HG03575 (cell line): Measurements from ENCODE around the gene APOC3.

ENCODE experiments used
- ATAC-seq: cut with Tn5 transposase; IDR thresholded peaks from one replicate; pipeline ENCODE4 v1.9.1; 2021; ENCODE audit not compliant: unreplicated experiment, insufficient number of reproducible peaks, low FRiP score; ENCODE audit errors: extremely low read depth

APOC3 gene

DNA sequence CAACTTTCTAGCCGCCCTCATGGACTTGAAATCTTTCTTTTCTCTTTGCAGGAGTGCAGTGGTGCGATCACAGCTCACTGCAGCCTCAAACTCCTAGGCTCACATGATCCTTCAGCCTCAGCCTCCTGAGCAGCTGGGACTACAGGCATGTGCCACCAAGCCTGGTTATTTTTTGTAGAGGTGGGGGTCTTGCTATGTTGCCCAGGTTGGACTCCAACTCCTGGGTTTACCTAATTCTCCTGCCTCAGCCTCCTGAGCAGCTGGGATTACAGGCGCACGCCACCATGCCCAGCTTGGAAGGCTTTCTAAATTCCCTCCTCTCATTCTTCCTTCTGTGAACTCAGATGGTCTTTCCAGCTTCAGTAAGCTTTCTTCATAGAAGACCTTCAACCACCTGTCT, 12.4 kb downstream of the APOC3 start:
- no peak for ATAC-seq

GRCh38 chr11:116842909-116843308, 13.2 kb downstream of the APOC3 start:
- no peak for ATAC-seq

DNA sequence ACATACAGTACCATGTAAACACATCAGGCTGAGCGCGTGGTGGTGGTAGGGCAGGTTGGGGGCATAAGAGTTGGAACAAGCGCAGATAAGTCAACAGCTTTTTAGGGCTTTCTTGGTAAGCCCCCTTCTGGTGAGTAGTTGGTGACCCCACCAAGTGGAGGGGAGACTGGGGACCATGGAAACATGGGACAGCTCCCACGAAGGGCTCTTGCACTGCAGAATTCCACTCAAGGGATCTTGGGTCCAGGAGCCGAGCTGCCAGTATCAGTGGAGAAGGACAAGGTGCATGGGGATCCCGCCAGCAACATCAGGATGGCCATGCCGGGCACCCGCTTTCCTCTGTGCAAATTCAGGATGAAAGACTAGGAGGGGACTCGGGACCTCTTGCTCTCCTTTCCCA, 14.0 kb downstream of the APOC3 start:
- ATAC-seq = no peak

- ATAC-seq = no peak
Measured at GRCh38 chr11:116844722-116845121, 15.0 kb downstream of the APOC3 start.

DNA sequence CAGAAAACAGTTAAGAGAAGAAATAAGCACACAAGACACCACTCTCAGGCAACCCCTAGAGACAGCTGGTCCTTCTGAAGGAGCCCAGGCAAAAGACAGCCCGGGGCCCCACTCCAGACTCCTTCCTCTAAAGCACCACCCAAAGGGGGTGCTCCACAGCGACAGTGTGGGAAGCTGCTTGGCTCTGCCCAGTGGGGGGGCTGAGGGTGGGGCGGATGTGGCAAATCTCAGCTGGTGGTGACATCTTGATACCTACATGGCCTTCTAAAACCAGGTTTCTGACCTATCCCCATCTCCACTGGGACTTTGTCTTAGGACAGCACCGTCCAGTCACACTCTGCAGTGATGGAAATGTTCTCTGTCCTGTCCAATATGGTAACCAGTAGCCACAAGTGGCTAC, 17.9 kb downstream of the APOC3 start:
- ATAC-seq = no peak

GRCh38 chr11:116849060-116849459, 19.4 kb downstream of the APOC3 start:
- ATAC-seq = no peak

- ATAC-seq = no peak
Measured at GRCh38 chr11:116849486-116849885, 19.8 kb downstream of the APOC3 start.

DNA sequence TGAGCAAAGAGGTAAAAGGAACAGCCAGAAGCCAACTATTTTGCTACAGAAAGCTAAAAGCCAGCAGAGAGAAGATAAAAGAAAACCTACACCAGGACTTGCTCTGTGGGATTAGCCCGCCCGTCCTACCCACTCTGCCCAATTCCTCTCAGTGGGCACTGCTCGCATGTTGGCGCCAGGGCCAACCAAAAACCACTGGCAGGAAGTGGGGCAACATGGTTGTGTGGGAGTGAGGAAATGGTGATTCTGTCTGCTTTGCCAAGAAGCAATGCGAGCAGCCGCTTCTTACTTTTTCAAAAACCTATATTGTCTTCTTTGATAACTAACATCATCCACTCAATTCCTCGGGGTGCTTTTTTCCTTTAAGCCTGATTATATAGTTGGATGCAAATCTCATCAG, 21.9 kb downstream of the APOC3 start:
- no peak for ATAC-seq

DNA sequence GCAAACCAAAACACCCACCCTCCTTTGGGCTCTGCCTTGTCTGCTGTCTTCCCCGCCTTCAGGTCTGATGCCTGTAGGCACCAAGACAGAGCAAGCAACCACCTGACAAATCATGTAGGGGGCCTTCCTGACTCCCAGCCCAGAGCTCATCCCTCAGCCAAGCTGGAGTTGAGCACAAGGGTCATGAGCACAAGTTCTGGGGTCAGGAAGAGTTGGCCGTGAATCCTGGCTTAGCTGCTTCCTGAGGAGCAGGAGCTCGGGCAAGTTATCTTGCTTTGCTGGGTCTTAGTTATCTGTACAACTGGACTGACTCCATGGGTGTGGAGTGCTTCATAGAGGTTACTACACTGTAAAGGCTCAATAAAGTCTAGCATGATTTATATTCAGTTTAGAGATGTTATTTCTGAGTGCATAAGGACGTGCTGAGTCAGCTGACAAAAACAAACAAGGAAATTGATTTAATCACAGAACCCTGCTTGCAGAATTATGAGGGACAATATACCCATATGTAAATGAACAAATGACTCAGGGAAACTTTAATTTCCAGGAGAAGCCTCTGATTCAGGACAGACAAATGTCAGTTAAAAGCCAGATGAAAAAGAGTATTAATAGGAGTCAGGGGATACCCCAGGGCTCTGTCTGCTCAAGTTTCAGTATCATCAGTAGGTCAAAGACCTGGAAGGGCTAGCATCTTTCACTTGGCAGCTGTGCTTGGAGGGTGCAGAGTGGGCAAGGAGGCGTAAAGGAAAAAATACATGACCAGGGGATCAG, 22.7 kb downstream of the APOC3 start:
- no peak for ATAC-seq

- peak; percentile 92 for ATAC-seq
Measured at GRCh38 chr11:116853461-116854073, 23.9 kb downstream of the APOC3 start.

DNA sequence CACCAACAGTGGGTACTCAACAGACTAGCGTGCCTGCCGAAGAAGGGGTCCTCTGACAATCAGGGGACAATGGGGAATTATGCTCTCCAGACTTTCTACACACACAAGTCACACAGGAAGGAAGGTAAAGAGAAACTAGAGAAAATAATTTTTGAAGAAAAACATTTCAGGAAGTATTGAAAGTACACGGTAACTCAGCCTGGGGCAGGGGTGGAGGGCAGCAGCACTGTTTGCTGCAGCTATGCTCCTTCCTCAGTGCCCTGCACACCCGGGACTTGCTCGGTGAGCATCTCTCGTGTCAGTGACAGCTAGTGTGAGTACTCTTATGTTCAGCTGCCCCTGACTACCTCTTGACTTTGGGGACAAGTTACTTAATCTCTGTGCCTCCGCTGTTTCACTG, 25.7 kb downstream of the APOC3 start:
- ATAC-seq = no peak

DNA sequence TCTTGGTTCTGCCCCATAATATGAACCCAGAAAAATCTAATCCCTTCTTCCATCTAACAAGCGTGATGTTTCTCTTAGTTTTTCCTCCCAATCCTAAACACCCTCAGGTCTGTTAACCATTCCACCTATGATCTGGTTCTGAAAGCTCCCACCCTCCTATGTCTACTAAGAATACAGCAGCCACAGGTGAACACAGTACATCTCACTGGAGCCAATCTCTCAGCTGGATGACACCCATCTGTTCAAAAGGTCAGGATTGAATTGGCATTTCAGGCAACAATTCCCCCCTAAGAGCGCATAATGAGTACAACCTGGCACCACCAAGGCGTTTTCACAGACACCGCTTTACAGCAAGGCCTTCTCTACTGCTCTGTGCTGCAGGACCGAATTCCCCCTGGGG, 26.7 kb downstream of the APOC3 start:
- ATAC-seq = no peak

GRCh38 chr11:116857316-116857715, 27.6 kb downstream of the APOC3 start:
- no peak for ATAC-seq

- no peak for ATAC-seq
Measured at GRCh38 chr11:116857936-116858335, 28.2 kb downstream of the APOC3 start.

- ATAC-seq = no peak
Measured at GRCh38 chr11:116859175-116859574, 29.5 kb downstream of the APOC3 start.

- ATAC-seq = no peak
Measured at GRCh38 chr11:116860303-116860702, 30.6 kb downstream of the APOC3 start.

DNA sequence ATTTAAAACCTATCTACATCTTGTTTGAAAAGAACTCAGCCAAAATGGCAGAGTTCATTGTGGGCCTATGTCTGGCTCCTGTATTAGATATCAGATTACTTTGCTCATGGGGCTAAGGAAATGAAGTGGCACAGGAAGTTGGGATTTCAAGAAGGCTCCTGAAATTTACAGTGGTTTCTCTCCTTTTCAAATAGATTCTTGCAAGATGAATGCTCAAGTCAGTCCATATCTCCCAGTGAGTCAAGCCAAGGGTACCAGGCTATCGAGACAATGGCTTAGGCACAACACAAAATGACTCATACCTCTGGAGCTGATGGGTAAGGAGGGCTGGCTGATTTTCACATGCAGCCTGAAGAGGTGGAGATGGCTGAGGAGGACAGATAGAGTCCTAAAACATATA, 31.8 kb downstream of the APOC3 start:
- no peak for ATAC-seq

DNA sequence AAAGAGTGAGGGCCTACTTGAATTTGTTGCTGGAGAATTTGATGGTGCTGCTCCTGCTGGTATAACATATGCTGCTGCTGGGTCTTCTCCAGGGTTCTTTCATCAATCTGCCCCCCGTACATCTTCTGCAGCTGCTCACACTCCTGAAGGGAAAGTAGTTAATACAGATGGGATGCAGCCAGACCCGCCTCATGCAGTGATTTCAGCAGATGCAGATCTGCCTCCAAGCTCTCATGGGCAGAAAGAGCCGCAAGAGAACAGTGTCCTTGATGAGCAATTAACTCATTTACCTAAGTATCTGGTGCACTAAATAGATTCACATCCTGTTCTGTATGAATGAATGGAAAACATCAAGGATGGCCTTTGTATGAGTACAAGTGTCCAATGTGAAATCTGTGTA, 32.5 kb downstream of the APOC3 start:
- no peak for ATAC-seq

DNA sequence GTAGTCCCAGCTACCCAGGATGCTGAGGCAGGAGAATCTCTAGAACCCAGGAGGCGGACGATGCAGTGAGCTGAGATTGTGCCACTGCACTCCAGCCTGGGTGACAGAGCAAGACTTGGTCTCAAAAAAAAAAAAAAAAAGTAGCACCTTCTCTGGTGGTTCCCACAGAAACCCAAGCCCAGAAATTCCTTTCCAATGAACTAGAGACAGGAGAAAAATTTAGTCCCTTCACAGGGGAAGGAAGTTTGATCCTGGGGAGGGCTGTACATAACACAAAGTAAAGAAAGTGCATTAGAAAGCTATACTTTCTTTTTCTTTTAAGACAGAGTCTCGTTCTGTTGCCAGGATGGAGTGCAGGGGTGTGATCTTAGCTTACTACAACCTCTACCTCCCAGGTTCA, 33.2 kb downstream of the APOC3 start:
- no peak for ATAC-seq

- no peak for ATAC-seq
Measured at GRCh38 chr11:116864531-116864930, 34.8 kb downstream of the APOC3 start.

- ATAC-seq = no peak
Measured at GRCh38 chr11:116865696-116866095, 36.0 kb downstream of the APOC3 start.
